GM18858 (cell line): ENCODE results near the gene MAP2K7.
A peak's percentile ranks its signal among the peaks of the same experiment; 100 is the strongest.

Experiments used
- ATAC-seq: cut with Tn5 transposase; IDR thresholded peaks from one replicate; pipeline ENCODE4 v1.9.1; 2021; ENCODE audit not compliant: unreplicated experiment

MAP2K7 gene

GRCh38 chr19:7866399-7867091 lies 37.1 kb upstream of the MAP2K7 start:
- ATAC-seq = no peak

- ATAC-seq = no peak
Measured at GRCh38 chr19:7867092-7867844, 36.4 kb upstream of the MAP2K7 start.

- no peak for ATAC-seq
Measured at GRCh38 chr19:7868326-7868670, 35.4 kb upstream of the MAP2K7 start.

GRCh38 chr19:7868671-7869452 lies 34.8 kb upstream of the MAP2K7 start:
- ATAC-seq = peak; percentile 54

DNA sequence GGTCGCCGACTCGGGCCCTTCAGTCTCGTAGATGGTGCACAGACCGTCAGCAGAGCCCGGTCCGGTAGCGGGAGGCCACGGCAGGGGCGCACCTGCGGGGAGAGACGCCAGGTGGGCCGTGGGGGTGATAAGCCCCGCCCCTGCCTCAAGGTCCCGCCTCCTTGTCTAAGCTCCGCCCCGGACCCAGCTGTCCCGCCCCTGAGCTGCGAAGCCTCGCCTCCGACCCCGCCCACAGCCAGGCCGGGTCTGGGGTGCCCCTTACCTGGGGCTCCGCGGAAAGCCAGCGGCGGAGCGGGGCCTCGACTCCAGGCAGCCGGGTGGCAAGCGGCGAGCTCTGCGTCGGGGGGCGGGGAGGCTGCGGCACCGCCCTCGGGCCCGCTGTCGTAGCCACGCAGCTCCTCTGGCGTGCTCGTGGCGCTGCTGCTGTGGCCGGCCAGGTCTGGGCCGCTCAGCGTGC lies 34.2 kb upstream of the MAP2K7 start:
- peak; percentile 30 for ATAC-seq

DNA sequence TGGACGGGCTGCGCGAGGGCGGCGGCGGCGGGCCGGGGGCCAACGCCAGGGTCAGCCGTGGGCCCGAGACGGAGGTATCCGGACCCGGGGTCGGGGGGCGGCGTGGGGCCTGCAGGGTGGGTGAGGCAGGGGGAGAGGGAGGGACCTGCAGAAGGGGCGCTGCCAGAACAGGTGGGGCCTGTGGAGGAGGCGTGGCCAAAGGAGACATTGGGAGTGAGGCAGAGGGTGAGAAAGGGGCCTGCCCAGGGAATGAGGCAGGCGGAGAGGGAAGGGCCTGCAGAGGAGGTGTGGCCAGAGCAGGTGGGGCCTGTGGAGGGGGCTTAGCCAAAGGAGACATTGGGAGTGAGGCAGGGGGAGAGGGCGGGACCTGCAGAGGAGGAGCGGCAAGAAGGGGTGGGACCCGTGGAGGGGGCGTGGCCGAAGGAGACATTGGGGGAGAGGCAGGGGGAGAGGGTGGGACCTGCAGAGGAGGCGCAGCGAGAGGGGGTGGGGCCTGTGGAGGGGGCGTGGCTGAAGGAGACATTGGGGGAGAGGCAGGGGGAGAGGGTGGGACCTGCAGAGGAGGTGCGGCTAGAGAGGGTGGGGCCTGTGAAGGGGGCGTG lies 33.7 kb upstream of the MAP2K7 start:
- ATAC-seq = no peak

DNA sequence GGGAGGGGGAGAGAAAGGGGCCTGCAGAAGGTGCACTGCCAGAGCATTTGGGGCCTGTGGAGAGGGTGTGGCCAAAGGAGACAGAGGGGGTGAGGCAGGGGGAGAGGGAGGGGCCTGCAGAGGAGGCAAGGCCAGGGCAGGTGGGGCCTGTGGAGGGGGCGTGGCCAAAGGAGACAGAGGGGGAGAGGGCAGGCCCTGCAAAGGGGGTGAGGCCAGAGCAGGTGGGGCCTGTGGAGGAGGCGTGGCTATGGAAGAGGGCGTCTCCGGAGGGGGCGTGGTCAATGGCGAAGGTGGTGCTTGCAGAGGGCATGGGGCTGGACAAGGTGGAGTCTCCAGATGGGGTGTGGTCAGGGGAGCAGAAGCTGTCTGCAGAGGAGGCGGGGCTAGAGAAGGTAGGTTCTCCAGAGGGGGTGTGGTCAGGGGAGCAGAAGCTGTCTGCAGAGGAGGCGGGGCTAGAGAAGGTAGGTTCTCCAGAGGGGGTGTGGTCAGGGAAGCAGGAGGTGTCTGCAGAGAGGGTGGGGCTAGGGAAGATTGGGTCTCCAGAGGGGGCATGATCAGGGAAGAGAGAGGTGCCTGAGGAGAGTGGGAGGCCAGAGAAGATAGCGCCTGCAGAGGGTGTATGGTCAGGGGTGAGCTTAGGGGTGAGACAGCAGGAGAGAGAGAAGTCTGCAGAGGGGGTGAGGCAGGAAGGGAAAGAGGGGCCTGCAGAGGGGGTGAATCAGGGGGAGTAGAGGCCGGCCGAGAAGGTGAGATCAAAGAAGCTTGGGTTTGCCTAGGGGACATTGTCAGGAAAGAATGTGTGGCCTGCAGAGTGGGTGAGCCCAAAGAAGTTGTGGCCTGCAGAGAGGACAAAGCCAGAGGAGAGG lies 32.9 kb upstream of the MAP2K7 start:
- ATAC-seq = no peak

GRCh38 chr19:7871437-7872305 lies 32.0 kb upstream of the MAP2K7 start:
- ATAC-seq = no peak

DNA sequence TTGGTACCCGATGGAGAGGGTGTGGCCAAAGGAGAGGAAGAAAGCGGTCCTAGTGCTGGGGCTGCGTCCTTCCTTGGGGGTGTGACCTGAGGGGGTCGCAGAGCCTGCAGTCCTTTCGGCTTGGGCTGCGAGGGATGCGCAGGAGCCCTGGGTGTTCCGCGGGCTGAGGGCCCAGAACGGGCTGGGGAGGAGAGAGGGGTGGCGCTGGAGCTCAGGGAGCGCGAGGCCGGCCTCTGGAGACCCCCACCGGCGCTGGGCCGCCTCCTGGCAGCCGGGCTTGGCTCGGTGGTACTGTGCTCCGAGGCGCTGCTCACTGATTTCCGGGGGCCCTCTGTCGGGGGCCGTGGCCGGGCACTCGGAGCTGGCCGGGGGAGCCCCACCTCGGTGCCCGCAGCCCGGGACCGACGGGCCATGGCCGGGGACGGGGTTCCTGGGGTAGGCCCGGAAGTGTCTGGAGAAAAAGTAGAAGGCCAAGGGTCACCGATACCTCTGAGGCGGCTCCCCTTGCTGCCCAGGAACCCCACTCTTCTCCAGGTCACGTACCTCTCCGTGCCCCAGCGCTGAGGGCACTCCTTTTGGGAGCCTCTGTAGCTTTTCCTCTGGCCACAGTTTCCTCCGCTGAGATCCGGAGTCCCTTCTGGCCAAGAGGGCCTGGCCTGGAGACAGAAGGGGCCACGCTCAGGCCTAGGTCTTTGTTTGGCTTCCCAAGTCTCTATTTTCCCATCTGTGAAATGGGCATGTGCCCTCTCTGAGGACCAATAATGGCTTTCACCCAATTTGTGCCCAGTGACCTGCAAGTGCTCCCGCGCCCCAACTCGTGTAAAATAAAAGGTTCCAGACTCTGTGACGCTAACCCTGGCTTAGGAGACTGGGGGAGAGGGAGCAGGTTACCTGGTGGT lies 31.1 kb upstream of the MAP2K7 start:
- no peak for ATAC-seq

DNA sequence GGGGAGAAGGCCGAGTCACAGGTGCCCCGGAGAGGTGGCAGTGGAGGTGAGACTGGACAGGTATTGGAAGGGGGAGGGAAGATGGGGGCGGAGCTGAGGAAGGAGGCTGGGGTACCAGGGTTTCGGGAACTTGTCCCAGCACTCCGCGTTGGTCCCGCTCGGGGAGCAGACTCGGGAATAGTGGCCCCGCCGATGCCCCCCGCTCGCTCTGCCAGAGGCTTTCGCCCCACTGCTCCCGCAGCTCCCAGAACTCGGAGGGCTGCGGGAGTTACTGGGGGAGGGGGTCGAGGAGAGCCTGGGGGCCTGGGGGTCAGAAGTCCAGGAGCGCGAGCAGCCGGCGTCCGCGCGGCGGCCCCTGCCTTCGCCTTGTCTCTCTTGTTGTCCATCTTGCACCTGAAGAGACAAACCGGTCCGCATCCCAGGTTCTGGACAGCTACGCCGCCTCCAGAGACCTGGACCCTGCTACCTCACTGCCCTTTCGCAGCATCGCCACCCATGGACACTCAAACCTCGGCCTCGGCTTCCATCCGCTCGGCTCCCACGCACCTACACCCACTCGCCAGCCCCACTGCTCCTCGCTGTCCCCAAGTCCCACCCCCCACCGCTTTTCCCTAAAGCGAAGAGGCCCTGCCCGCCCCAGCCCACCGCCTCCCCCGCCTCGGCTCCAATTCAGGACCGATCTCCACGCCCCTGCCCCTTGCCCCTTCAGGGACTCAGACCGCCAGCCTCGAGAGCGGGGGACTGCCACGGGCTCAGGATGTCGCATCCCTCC lies 30.2 kb upstream of the MAP2K7 start:
- ATAC-seq = no peak

DNA sequence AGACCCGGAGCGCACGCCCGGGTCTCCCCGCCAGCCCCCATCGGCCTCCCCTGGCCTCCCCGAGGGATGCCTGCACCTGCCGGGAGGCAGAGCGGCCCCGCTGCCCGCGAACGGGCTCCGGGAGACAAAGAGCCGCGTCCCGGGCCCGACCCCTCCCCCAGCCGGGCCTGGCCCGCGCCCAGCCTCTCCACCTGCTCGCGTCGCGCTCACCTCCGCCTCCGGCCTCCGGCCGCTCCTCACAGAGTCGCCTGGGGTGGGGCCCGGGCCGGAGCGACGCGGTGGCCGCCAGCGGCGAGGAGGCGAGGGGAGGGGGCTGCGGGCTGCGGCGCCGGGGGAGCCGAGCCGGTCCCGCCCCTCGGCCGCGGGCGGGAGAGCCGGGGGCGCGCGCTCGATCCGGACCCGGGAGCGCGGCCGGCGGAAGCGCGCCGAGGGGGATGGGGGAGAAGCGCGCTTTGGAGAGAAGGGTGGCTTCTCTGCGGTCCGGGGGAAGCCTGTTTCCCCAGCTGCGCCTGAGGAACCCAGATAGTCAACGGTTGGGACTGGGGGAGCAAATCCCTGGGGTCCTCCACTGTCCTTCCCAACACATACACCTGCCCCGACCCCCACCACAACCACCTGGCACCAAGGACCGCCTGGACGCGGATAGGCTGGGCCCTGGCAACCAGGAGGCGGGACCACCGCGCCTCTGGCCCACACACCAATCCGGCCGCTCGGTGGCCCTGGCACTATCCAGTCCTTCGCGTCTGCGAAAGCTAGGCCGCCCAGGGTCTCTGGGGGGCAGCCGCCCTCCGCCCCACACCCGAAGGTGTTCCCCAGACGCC lies 29.4 kb upstream of the MAP2K7 start, which contains the start of gene PRR36:
TSS of gene PRR36 (minus strand) at position 315 of the 821 bp plus-strand sequence. CDS start 701 bp downstream, outside the sequence.
- no peak for ATAC-seq

- no peak for ATAC-seq
Measured at GRCh38 chr19:7874897-7875273, 28.8 kb upstream of the MAP2K7 start.

- no peak for ATAC-seq
Measured at GRCh38 chr19:7877249-7877836, 26.3 kb upstream of the MAP2K7 start.

DNA sequence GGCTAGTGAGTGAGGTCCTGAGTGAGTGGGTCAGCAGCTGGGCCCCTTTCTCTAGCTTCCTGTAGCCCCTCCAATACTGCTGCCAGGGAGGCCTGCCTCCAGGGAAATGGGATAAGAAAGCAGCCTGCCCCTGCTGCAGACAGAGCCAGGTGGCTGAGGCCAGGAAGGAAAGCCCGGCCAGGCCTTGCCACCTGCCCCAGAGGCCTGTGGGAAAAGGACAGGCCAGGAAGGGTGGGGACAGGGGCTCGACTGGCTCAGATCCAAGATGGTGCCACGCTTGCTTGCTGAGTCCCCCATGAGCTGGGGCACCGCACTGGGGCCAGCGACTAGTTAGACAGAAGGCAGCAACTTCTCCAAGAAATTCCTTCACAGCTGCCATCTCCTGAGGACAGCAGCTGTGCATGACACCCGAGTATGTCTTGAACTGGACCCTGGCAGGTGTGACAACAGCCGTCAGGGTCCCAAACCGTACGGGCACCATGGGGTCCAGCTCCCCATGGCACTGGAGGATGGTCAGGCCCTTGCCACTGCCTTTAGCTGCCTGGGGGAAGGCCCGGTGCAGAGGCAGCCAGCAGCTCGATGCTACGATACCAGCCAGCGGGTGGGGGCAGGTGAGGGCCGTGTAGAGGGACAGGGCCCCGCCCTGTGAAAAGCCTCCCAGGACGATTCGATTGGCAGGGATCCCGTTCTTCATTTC lies 24.4 kb upstream of the MAP2K7 start:
- no peak for ATAC-seq

GRCh38 chr19:7879836-7880235 lies 23.8 kb upstream of the MAP2K7 start:
- no peak for ATAC-seq

DNA sequence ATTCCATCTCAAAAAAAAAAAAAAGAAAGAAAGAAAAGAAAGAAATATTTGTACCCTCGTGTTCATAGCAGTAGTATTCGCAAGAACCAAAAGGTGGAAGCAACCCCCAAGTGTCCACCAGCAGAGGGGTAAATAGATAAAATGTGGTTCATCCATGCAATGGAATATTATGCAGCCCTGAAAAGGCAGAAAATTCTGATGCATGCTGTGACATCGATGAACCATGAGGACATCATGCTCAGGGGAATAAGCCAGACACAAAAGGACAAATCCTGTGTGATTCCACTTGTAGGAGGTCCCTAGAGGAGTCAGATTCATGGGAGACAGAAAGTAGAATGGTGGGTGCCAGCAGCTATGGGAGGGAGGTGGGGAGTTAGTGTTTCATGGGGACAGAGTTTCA lies 21.8 kb upstream of the MAP2K7 start:
- ATAC-seq = no peak
